GM19351 (cell line): ENCODE results near the gene FOXQ1.

Source experiments
- ATAC-seq: cut with Tn5 transposase; IDR thresholded peaks from one replicate; pipeline ENCODE4 v1.9.1; 2021; ENCODE audit warnings: mild to moderate bottlenecking, moderate library complexity; ENCODE audit not compliant: unreplicated experiment

Gene FOXQ1

DNA sequence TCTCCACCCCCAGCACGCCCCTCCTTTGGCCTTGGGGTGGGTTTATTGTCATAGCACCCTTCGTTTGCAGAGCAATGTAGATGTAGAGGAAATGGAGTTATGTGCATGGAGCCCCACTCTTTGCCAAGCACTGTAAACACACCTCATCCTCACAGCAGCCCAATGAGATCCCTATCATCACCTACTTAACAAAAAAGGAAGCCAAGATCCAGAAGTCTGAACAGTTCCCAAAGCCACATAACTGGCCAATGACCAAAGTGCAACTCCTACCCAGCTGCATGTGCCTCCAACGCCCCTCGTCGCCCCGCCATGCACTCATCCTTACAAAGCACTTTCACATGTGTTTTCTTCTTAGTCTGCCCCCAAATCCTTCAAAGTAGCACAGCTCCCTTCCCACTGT is 21.8 kb upstream of the FOXQ1 start:
- ATAC-seq: no peak

DNA sequence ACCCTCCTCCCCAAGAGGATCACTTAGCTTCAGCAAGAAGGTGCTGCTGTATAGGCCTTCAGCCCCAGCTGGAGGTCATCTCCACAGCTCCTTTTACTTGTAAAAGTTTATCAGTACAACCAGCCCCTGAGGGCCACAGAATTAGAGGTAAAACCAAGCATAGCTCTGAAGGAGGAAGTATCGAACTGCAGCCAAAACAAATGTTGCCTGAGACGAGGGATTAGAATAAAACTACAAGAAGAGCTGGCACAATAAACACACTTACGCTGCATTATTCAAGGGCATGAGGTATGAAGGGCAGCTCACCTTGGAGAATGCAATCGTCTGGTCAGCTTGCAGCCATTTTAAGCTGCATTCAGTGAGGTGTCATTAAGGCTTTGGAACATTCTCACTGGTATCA is 21.1 kb upstream of the FOXQ1 start:
- no peak for ATAC-seq

DNA sequence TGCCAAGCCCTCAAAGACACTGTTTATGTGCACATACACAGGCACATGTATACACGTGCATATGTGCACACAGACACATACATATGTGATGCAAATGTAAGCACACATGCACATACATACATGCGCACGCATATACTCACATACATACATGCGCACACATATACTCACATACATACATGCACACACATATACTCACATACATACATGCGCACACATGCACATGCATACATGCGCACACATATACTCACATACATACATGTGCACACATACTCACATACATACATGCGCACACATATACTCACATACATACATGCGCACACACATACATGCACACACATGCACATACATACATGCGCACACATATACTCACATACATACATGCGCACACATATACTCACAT is 20.5 kb upstream of the FOXQ1 start:
- no peak for ATAC-seq

DNA sequence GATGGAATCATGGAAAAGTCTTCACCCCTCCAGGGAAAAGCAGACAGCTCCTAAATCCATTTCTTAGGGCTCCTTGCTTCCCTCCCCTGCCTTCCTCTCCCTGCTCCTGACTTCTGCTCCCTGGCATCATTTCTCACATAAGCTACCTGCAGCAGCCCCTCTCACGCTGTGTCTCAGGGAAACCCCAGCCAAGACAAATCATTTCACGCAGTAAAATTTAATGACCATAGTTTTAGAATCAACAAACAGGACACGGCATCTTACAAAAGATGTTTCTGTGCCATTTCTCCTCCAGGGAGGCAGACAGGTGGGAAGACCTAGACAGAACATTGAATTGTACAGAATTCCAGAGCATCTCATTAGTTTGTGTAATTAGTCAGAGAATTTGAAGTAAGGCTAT is 16.5 kb upstream of the FOXQ1 start:
- no peak for ATAC-seq

DNA sequence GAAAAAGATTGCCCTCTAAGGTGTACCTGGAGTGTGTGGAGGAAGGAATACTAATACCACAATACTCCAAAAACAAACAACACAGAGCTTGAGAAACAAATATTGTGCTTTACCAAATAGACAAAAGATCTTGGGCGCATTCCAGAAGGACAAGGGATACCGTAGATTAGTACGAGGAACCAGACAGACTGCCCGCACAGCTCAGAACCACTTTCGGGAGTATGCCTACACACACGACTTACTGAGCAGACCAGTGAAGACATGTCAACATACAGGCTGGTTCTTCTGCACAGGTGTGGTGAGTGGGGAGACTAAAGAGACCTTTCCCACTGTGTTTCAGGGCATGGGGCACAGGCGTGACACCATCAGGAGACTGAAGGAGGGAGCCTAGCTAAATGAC is 15.8 kb upstream of the FOXQ1 start:
- no peak for ATAC-seq

DNA sequence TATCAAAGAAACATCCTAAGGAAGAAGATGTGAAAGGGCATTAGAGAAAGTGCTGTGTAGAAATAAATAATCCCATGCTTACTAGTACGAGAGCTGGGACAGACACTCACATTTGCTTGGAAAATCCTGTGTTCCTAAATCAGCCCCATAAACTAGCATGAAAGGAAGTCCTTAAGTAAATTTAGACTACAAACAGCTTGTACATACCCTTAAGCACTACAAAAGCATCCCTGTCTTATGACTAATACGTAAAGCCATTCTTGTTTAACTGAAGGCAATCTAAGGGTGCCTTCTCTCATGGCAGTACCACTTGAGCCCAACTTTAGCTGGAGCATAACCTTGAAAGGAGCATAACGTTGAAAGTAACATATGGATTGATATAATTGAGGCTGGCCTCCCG is 15.4 kb upstream of the FOXQ1 start:
- ATAC-seq: no peak

DNA sequence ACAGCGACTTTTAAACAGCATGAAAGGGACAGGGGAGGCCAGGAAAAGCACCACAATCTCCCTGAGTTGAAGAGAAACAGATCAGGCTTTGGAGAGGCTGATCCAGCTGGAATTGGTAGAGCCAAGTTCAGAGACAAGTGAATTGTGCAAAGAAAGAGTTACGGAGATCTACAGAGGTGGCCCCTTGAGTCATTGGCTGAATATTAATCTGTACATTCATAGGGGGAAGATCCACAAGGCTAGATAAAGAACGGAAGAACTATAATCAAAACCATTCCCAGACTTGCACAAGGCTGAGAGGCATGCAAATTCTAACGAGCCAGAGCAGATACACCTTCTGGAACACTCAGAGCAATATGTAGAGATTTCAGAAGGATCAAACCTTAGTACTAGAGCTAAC is 14.2 kb upstream of the FOXQ1 start:
- ATAC-seq: no peak

DNA sequence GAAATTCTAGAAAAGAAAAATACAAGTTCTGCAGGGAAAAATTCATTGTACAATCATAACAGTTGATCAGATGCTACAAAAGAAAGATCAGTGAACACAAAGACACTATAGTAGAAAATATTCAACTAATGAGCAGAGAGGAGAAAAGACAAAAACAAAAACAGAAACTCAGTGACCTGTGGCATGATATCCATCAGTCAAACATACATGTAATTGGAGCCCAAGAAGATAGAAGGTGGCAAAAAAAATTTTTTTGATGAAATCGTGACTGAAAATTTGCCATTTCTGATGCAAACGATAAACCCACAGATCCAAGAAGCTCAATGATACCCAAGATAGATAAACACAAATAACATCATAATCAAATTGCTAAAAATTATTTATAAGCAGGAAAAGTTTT is 13.1 kb upstream of the FOXQ1 start:
- no peak for ATAC-seq

DNA sequence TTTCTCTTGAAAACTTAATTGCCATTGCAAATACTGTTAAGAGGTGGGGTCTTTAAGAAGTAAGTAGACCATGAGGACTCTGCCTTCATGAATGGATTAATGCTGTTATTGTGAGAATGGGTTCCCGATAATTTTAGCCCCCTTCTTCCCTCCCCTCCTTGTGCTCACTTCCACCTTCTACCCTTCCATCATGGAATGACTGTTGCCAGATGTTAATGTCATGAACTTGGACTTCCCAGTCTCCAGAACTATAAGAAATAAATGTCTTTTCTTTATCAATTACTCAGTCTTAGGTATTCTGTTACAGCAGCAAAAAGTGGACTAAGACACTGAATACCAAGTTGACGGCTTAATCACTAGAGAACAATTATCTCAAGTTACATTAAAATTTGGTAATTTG is 5.8 kb upstream of the FOXQ1 start:
- no peak for ATAC-seq

DNA sequence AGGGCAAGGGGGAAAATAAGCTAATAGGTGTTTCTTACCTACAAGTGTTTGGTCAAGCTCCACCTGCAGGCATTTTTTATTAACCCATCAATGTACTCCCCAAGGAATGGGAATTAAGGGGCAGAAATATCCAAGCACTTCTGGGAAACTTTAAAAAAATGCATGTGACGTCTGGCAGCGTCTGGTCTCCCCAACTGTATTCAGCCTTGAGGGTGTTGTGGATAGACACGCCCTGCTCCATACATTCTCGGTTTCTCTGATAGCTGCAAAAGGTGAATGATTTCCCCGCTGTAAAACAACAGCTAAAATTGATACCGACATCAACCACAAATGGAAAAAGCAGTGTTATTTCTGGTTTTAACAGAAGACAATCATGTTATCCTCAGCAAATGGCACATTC is 2.5 kb upstream of the FOXQ1 start:
- no peak for ATAC-seq

DNA sequence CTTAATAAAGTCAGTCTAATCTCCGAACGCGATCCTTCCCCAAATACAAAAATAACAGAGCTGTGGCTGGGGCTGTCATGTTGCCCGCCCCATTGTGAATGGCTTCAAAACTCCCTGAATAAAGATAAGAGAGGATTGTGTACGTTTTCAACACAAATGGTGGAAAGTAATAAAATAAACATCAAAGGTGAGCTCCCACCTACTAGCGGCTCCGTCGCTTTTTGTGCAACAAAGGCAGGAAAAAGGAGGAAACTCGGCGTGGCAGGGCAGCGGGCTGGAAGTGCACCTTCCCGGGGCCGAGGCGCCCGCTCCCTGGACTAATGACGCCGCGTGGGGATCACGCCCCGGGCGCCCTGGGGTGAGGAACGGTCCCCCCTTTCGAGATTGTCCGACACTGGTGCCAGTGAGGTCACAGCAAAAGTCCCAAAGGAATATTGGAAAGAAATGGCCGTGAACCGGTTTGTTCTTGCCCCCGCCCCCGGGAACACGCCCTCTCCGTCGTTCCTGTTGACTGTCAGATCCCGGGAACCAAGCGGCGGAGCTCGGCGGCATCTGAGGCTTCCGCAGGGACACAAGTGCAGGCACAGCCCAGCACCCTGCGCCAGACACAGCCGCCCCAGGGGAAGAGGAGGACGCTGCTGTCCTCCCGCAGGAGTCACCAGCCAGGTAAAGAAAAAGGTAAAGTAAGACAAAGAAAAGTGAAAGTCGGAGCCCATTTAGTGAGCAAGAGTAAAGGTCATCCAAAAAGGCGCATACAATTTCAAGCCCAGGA is 1.1 kb upstream of the FOXQ1 start:
- ATAC-seq: no peak

DNA sequence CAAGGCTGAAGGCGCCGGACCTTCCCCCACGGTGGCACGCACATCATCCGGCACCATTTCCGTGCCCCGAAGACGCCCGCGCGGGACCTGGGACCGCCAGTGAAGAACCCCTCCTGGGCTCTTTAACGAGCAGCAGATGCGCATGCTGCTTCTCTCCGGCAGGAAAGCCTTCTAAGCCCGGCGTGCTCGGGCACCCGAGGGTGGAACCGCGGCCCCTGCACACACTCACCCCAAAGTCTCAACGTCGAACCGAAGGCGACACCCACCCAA is 240 bp downstream of the FOXQ1 start:
- ATAC-seq: no peak

DNA sequence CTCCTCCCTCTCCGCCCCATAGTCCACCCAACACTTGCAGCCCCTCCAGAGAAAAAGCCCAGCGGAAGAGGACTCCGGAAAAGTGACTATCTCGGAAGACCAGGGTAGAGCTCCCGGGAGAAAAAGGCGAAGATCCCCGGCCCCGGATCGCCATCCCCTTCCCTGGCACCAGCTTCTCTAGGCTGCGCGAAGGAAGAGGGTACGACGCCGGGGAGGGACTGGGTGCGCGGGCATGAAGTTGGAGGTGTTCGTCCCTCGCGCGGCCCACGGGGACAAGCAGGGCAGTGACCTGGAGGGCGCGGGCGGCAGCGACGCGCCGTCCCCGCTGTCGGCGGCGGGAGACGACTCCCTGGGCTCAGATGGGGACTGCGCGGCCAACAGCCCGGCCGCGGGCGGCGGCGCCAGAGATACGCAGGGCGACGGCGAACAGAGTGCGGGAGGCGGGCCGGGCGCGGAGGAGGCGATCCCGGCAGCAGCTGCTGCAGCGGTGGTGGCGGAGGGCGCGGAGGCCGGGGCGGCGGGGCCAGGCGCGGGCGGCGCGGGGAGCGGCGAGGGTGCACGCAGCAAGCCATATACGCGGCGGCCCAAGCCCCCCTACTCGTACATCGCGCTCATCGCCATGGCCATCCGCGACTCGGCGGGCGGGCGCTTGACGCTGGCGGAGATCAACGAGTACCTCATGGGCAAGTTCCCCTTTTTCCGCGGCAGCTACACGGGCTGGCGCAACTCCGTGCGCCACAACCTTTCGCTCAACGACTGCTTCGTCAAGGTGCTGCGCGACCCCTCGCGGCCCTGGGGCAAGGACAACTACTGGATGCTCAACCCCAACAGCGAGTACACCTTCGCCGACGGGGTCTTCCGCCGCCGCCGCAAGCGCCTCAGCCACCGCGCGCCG is 822 bp downstream of the FOXQ1 start:
- ATAC-seq: no peak

DNA sequence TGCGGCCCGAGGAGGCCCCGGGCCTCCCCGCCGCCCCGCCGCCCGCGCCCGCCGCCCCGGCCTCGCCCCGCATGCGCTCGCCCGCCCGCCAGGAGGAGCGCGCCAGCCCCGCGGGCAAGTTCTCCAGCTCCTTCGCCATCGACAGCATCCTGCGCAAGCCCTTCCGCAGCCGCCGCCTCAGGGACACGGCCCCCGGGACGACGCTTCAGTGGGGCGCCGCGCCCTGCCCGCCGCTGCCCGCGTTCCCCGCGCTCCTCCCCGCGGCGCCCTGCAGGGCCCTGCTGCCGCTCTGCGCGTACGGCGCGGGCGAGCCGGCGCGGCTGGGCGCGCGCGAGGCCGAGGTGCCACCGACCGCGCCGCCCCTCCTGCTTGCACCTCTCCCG is 1.5 kb downstream of the FOXQ1 start:
- no peak for ATAC-seq

DNA sequence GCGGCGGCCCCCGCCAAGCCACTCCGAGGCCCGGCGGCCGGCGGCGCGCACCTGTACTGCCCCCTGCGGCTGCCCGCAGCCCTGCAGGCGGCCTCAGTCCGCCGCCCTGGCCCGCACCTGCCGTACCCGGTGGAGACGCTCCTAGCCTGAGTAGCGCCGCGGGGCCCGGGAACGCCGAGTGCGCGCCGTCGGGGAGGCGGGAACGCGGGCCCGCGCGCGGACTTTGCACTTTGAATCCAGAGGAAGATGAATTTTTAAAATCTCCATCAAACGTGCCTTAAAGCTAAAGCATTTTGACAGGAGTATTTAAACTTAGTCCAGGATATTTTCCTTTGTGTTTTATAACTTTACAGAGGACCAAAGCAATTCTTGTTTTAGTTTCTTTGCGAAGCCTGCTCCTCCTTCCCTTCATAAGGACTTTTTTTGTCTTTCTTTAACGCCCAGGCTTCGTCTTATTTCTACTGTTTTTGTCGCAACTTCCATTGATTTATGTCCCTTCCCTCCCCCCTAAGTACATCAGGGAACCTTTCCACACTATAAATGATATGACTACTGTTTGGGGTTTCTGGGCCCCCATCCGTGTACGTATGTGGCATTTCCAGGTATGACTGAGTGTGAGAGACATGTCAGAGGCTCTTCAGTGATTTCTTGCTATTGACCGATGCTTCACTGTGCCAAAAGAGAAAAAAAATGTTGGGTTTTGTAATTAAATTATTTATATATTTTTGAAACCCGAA is 2.0 kb downstream of the FOXQ1 start:
- no peak for ATAC-seq

DNA sequence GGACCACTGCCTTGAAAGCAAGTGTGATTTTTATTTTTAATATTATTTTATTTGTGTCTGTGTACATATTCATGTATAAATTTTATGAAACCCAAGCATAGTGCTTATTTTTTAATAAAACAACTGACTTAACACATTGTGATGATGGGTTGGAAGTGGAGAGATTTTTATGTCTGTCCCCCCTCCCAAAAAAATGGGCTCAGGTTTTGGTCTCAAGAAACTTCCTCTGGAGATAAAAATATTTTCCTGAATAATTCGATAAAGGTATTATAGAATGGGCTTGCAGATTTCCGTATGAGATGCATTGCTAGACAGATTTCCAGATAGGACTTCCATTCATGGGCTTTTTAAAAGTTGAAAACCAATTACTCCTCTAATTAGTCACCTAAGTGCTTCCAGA is 2.7 kb downstream of the FOXQ1 start:
- ATAC-seq: no peak

DNA sequence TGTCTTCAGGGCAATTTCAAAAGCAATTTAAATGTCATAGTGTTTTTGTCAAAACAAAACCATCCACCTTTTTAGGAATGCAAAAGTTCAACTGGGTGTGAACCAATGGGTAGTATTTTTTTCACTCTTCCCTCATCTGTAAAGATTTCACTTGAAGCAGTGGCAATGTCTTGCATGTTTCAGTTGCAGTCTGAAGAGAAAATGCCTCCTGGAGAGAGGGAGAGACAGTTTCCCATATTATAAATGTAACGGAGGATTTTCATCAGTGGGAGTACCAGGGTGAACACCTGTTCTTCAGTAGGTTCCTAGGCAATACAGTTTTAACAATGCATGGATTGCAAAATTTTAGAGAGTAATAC is 3.3 kb downstream of the FOXQ1 start:
- no peak for ATAC-seq

DNA sequence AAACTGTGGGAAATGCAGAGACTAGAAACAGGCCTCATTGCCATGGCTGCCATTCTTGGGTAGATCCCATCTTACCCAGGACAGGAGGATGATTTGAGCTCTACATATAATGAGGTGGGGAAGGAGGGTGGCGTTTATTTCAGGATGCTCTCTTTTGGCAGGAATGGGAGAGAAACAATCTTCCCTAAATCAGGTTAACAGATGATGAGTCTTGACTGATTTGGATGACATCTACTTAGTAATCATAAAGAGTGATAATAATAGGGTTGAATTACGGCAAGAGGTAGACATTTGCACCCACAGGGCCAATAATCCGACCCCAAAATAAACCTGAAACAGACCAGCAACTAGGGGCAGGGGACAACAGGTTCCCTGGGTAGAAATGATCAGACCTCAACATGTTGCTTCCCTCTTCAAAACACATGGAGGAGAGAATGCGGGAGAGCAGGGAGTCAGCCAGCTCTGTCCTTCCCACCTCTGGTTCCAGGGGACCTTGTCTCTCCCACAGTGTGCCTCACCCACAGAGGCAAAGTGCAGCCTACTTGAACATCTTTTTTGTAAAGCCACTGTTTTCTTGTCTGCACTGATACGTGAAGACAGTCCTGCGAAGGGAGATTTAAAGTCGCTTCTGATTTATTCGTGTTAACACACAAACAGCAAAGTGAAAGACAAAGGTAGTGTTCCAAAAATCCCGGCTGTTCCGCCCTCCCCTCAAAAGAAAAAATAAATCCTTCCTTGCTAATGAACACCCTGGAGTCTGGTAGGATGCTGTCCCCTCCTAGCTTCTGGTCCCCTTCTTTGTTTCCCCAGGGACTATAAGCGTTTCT is 3.9 kb downstream of the FOXQ1 start:
- no peak for ATAC-seq

DNA sequence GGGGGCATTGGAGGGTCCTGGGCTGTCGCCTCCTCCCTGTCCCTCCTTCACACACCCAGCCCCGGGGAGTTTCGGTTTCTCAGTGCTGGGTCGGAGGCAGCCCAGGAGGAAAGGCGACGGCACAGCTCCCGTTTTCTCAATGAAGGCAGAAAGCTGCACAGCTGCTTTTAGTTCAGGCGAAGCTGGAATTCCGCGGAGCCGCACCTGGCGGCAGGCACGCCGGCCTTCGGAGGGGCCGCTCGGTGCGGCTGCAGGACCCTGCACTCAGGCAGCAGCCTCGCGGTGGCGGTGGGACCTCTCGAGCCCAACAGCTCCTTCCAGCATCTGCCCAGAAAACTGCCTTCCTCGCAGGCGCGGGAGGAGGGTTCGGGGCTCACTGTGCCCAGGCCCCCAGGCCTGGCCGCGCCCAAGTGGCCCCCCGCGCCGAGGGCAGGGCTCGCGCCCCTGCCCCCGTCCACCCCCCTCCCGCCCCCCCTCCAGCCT is 4.6 kb downstream of the FOXQ1 start:
- no peak for ATAC-seq

DNA sequence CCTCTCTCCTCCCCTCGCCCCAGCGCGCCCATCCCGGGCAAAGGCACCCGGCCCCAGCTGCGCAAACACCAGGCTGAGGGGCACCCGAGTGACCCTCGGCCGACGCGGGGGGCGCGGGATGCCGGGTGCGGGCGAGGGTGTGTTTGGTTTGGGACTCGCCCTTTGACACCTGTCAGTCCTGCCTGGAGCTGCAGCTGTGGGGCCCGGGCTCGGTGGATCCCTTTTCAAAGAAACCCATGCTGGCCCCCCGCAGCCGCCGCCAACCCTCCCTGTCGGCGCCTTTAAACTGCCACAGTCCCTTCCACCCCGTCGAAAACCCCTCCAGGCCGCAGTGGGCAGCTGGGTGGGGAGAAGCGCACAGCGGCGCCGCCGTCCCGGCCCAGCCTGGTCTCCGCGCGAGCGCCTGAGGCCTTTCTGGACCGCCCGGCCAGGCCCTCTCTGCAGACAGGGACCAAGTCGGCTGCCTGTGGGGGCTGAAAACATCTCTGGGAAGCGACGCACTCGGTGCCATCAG is 5.5 kb downstream of the FOXQ1 start:
- no peak for ATAC-seq

DNA sequence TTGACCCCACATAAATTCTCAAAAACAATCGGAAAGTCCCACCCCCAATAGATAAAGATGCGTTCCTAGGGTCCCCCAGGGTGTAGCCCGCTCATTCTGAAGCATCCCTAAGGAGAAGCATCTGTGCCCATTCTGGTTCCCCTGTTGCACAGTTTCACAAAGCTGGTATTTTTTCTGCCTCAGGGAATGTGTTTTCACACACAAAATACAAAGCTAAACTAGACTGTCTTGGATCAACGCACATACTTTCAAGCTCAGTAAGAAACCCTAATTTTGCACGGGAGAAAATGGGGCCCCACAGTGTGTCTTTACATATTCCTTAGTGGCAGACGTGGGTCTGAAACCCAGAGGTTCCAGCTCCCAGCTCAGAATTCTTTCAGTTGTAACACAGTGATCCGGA is 6.1 kb downstream of the FOXQ1 start:
- ATAC-seq: no peak
